ENCODE data around the gene RRP1B.
"Not testable (repeated sequence)": the region's sequence is repeated elsewhere in the genome, so short reads cannot be mapped to it uniquely, and the experiment has no call there.

The RRP1B gene

GRCh38 chr21:43707462-43707861 is 48.1 kb downstream of the RRP1B start:
- no peak for TF ChIP-seq CTCF (IDR thresholded peaks at IDR 0.05; ENCODE audit: low read depth, low read length)
- DNase-seq (ENCODE audit: low read depth, low spot score): no peak
- no peak overlapping the region for H3K4me3 ChIP-seq (ENCODE audit: low read depth, low read length)
- in situ Hi-C loops (cut with HindIII; ENCODE audit: low sequenced_read_pairs): no loop called here

- H3K4me3 ChIP-seq (ENCODE audit: low read depth, low read length): no peak overlapping the region
- in situ Hi-C loops (cut with HindIII; ENCODE audit: low sequenced_read_pairs): no loop called here
- DNase-seq (ENCODE audit: low read depth, low spot score): no peak
- no peak for TF ChIP-seq CTCF (IDR thresholded peaks at IDR 0.05; ENCODE audit: low read depth, low read length)
Measured at GRCh38 chr21:43708745-43709381, 49.5 kb downstream of the RRP1B start.

DNA sequence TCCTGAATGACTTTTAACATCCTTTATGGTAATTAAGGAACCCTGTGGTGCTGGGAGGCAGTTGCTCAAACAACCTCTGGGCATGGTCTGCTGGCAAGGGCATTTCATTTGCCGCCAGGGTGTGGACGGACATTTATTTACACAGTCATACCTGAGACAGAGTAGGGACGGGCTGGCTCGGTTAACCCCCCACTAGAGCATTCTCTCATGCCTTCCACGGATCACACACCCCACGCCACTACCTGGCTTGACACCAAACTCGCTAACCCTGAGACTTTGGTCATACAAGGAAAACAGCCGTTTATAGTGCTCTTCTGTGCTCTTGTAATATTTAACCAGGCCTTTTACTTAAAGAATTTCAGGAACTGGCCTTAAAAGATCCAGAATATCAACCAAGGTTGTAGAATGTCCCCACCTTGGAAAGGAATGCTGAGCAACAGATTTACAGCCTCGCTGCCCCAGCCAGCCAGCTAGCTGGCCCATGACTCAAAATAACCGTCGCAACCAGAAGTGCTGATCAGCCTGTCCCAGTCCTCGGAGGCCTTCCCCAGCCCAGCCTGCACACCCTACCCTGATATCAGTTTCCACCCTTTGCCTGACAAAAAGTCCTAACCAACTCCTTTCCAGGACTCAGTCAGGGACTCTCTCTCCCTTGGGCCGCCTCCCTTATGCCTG is 53.0 kb downstream of the RRP1B start:
- in situ Hi-C loops (cut with HindIII; ENCODE audit: low sequenced_read_pairs): no loop called here
- no peak for TF ChIP-seq CTCF (IDR thresholded peaks at IDR 0.05; ENCODE audit: low read depth, low read length)
- DNase-seq (ENCODE audit: low read depth, low spot score): peak; percentile 59
- no peak overlapping the region for H3K4me3 ChIP-seq (ENCODE audit: low read depth, low read length)

DNA sequence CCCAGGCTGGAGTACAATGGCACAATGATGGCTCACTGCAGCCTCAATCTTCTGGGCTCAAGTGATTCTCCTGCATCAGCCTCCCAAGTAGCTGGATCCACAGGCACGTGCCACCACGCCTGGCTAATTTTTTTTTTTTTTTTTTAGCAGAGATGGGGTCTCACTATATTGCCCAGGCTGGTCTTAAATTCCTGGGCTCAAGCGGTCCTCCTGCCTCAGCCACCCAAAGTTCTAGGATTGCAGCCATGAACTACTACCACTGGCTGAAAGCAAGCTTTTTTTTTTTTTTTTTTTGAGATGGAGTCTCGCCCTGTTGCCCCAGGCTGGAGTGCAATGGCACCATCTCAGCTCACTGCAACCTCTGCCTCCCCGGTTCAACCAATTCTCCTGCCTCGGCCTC is 53.8 kb downstream of the RRP1B start:
- in situ Hi-C loops (cut with HindIII; ENCODE audit: low sequenced_read_pairs); DNase-seq (ENCODE audit: low read depth, low spot score); H3K4me3 ChIP-seq (ENCODE audit: low read depth, low read length): not testable (repeated sequence)

DNA sequence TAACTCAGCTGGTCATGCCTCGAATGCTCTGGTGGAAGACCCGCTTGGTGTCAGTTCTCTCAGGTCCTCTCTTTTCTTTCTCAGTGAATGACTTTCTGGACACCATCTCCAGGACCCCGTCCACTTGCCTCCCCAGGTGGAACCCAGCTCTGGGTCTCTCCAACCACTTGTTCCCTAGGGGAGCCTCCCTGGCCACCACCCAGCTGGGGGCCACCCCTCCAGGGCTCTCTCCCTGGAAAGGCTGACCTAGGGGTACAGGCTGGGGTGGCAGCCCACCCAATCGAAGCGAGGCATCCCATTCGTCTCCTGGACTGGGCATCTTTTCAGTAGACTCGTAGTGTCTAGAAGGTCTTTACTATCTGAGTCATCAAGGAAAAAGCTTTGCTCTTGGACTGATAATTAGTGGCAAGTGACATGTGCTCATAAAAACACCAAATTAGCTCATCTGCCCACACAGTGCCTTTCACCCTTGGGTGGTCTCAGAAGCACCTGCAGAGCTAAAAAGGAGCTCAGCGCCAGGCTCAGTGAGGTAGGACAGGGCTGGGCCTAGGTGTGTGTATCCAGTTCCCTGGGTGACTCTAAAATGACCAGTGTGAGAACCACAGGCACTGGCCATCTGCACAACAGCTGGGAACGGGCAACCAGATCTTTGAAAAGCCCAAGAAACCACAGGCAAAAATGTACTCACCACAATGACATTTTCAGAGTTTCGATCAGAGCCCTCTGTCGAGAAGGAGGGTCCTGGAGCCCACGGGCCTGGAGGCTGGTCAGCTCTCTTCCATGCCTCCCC is 57.2 kb downstream of the RRP1B start:
- peak; percentile 71 for DNase-seq (ENCODE audit: low read depth, low spot score)
- TF ChIP-seq CTCF (IDR thresholded peaks at IDR 0.05; ENCODE audit: low read depth, low read length): no peak
- H3K4me3 ChIP-seq (ENCODE audit: low read depth, low read length): no peak overlapping the region
- in situ Hi-C loops (cut with HindIII; ENCODE audit: low sequenced_read_pairs): no loop called here

DNA sequence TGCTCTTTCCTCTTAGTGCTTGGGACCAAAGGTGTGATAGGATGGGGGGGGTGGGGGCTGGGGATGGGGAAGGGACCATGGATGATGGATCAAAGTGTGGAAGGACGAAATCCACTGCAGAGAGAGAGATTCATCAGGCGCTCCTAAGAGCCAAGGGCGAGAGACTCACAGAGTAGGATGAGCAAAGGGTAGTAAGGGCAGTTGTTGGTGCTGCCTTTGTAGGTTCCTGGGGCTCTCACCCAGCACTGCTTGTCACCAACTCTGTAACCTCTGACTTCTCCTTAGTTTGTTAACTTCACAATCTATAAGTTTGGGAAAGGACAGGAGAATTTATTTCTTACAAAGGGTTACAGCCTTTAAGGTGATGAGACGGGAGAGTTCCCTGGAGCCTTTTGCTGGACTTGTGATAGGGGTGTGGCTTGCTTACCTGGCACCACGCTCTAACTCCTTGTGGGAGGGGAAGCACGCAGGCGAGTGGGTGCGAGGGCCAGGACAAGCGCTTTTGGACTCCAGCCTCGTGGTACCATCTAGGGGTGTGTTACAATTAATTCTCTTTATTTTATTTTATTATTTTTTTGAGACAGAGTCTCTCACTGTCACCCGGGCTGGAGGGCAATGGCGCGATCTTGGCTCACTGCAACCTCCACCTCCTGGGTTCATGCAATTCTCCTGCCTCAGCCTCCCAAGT is 58.0 kb downstream of the RRP1B start:
- H3K4me3 ChIP-seq (ENCODE audit: low read depth, low read length): no peak overlapping the region
- in situ Hi-C loops (cut with HindIII; ENCODE audit: low sequenced_read_pairs): no loop called here
- no peak for TF ChIP-seq CTCF (IDR thresholded peaks at IDR 0.05; ENCODE audit: low read depth, low read length)
- DNase-seq (ENCODE audit: low read depth, low spot score): no peak
